Measurements from ENCODE around the gene ARHGEF28. TPM values are rescaled to one million over a fixed set of nuclear protein-coding genes. Genes with fewer than 3 reads are reported as not detected.

ARHGEF28 gene
- total and polyA plus RNA-seq, 2 of the 13 experiments (the other 11 are each of a cell fraction or from before 2014, with no cell fraction given), result 17.4 to 34.1 TPM

GRCh38 chr5:73692166-73692640 lies 66.2 kb downstream of the ARHGEF28 start:
- DNase-seq (ENCODE audit: low spot score) (no peak), ATAC-seq (no peak), FAIRE-seq (no peak)
- H3K27ac ChIP-seq (ENCODE audit: extremely low read length, insufficient read depth, low read length), result no peak overlapping the region
- no peak overlapping the region for H3K9ac ChIP-seq (ENCODE audit: insufficient read depth, low read depth, low read length)
- peaks cover 0 to 4% of the 10 kb centered on the region in 2 experiments; a peak in 1 of 5 replicates for H3K36me3 ChIP-seq (replicated peaks in 1 of 2; ENCODE audit: control insufficient read depth in 1 of 2, insufficient read depth in 2 of 2, low read length in 2 of 2)
- no peak overlapping the region for H2AFZ ChIP-seq (ENCODE audit: low read length)
- in situ Hi-C loops (cut with HindIII; ENCODE audit: extremely low pct_ligation_motif_present, low pct_unique_long_range_greater_than_20kb), result loop anchor here (10.0 kb wide), 1 partner anchor 97 kb away; no protein-coding TSS in a partner anchor
- H3K4me2 ChIP-seq (ENCODE audit: low read depth, low read length), result no peak overlapping the region
- WGBS (ENCODE audit: low lambda C conversion rate), result 97% methylated on average over 2 of the region's 2 CpGs
- H3K4me3 ChIP-seq (replicated peaks in 1 of 3; ENCODE audit: insufficient read depth in 1 of 3, low read depth in 2 of 3, low read length in 3 of 3), result no peak overlapping the region
- no peaks in the 10 kb centered on the region for H3K9me3 ChIP-seq (ENCODE audit: low read length)
- POLR2A ChIA-PET, result interaction anchor here (1.2 to 1.6 kb wide), 3 partner anchors 14 to 68 kb away, joined by 3 to 6 read pairs (median 4); no protein-coding TSS in a partner anchor
- intact Hi-C loops (cut with micrococcal nuclease; ENCODE audit: unreplicated experiment), result loop anchor here (5.0 kb wide), 1 partner anchor 65 kb away; the partner anchor contains the start of gene ARHGEF28
- CTCF ChIA-PET (ENCODE audit: low intra/inter-chr PET ratio, low total read pairs), result interaction anchor here (2.1 kb wide), 1 partner anchor 101 kb away, joined by 18 read pairs; no protein-coding TSS in a partner anchor
- no peaks in the 10 kb centered on the region for H3K27me3 ChIP-seq (ENCODE audit: control insufficient read depth in 1 of 2, insufficient read depth in 2 of 2, low read length in 2 of 2)
- BruUV-seq (replicated peaks), result no TSS peak
- H4K20me1 ChIP-seq (ENCODE audit: insufficient read depth, low read length), result no peaks in the 10 kb centered on the region
- peaks cover 33% of the 10 kb centered on the region for H3K4me1 ChIP-seq (ENCODE audit: insufficient read depth, low read length)
- H3K79me2 ChIP-seq (ENCODE audit: insufficient read depth, low read length), result peaks cover 2% of the 10 kb centered on the region
- TF ChIP-seq, protein P1, sequence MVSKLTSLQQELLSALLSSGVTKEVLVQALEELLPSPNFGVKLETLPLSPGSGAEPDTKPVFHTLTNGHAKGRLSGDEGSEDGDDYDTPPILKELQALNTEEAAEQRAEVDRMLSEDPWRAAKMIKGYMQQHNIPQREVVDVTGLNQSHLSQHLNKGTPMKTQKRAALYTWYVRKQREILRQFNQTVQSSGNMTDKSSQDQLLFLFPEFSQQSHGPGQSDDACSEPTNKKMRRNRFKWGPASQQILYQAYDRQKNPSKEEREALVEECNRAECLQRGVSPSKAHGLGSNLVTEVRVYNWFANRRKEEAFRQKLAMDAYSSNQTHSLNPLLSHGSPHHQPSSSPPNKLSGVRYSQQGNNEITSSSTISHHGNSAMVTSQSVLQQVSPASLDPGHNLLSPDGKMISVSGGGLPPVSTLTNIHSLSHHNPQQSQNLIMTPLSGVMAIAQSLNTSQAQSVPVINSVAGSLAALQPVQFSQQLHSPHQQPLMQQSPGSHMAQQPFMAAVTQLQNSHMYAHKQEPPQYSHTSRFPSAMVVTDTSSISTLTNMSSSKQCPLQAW (CRISPR knock-in tag; IDR thresholded peaks at IDR 0.05), result no peak
- TF ChIP-seq POLR2A (IDR thresholded peaks at IDR 0.05; ENCODE audit: insufficient read depth in 1 of 2, low read depth in 2 of 2, low read length in 2 of 2) (no peak), FOXC1 (CRISPR knock-in tag; IDR thresholded peaks at IDR 0.05; ENCODE audit: borderline replicate concordance) (no peak), ZNF773 (CRISPR knock-in tag; IDR thresholded peaks at IDR 0.05; ENCODE audit: borderline replicate concordance) (no peak), ZFP82 (CRISPR knock-in tag; IDR thresholded peaks at IDR 0.05; ENCODE audit: borderline replicate concordance) (no peak), TBX2 (CRISPR knock-in tag; IDR thresholded peaks at IDR 0.05; ENCODE audit: borderline replicate concordance) (no peak), ZHX1 (CRISPR knock-in tag; IDR thresholded peaks at IDR 0.05; ENCODE audit: low read depth) (no peak), POLR2AphosphoS2 (IDR thresholded peaks at IDR 0.05; ENCODE audit: low read depth, low read length) (no peak), MBD4 (IDR thresholded peaks at IDR 0.05; ENCODE audit: borderline replicate concordance, low read length) (no peak), ZNF646 (CRISPR knock-in tag; IDR thresholded peaks at IDR 0.05) (no peak), NR2F2 (IDR thresholded peaks at IDR 0.05; ENCODE audit: borderline replicate concordance, low read depth) (no peak)
- TF ChIP-seq, protein P2, sequence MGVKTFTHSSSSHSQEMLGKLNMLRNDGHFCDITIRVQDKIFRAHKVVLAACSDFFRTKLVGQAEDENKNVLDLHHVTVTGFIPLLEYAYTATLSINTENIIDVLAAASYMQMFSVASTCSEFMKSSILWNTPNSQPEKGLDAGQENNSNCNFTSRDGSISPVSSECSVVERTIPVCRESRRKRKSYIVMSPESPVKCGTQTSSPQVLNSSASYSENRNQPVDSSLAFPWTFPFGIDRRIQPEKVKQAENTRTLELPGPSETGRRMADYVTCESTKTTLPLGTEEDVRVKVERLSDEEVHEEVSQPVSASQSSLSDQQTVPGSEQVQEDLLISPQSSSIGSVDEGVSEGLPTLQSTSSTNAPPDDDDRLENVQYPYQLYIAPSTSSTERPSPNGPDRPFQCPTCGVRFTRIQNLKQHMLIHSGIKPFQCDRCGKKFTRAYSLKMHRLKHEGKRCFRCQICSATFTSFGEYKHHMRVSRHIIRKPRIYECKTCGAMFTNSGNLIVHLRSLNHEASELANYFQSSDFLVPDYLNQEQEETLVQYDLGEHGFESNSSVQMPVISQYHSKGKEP (CRISPR knock-in tag; IDR thresholded peaks at IDR 0.05), result no peak
